Measurements from ENCODE around the gene ASCL1.

DNA sequence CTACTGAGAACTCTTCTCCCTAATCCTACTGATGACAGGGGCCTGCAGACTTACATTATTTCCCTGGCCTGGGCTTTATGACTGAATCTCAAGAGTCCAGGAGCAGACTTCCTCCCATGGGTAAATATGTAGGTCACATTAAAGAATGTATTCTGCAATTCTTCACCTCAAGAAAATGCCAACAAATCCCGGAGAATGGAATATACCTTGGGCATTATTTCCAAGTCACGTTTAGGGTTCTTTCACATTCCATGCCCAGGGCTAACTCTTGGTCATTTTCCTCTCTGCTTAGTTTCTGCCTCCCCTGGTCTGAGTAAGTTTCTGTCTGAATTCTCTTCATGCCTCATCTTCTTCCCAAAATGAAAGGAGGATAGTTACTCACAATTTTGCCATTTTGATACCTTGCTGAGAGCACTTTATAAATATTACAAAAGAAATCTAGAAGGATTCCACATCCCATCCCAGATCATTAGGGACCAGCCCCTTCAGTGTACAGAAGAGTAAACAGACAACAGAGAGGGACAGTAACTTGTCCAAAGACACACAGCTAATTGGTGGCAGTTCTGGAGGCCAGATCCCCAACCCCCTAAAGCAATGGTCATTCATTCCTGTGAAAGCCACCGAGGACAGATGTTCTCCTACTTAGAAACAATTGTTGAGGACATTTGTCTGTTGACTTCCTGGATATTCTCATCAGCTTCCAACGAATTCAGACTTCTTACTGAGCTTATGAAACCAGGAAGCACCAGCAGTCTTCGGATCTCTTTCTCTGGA, 41.0 kb upstream of the ASCL1 start:
- TF ChIP-seq, protein P1, sequence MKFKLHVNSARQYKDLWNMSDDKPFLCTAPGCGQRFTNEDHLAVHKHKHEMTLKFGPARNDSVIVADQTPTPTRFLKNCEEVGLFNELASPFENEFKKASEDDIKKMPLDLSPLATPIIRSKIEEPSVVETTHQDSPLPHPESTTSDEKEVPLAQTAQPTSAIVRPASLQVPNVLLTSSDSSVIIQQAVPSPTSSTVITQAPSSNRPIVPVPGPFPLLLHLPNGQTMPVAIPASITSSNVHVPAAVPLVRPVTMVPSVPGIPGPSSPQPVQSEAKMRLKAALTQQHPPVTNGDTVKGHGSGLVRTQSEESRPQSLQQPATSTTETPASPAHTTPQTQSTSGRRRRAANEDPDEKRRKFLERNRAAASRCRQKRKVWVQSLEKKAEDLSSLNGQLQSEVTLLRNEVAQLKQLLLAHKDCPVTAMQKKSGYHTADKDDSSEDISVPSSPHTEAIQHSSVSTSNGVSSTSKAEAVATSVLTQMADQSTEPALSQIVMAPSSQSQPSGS (CRISPR knock-in tag; IDR thresholded peaks at IDR 0.05), result no peak
- TF ChIP-seq, protein P2, sequence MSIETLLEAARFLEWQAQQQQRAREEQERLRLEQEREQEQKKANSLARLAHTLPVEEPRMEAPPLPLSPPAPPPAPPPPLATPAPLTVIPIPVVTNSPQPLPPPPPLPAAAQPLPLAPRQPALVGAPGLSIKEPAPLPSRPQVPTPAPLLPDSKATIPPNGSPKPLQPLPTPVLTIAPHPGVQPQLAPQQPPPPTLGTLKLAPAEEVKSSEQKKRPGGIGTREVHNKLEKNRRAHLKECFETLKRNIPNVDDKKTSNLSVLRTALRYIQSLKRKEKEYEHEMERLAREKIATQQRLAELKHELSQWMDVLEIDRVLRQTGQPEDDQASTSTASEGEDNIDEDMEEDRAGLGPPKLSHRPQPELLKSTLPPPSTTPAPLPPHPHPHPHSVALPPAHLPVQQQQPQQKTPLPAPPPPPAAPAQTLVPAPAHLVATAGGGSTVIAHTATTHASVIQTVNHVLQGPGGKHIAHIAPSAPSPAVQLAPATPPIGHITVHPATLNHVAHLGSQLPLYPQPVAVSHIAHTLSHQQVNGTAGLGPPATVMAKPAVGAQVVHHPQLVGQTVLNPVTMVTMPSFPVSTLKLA (conservative IDR thresholded peaks at IDR 0.05), result no peak
- TF ChIP-seq YY1 (IDR thresholded peaks at IDR 0.05; ENCODE audit: borderline replicate concordance in 1 of 3, control insufficient read depth in 1 of 3, extremely low read depth in 1 of 3, insufficient read depth in 3 of 3, insufficient read length in 1 of 3, insufficient replicate concordance in 2 of 3, low read depth in 1 of 3, low read length in 2 of 3) (no peak), CBFA2T3 (IDR thresholded peaks at IDR 0.05) (no peak), TRIM28 (IDR thresholded peaks at IDR 0.05) (no peak), SNRNP70 (optimal IDR thresholded peaks at IDR 0.05; ENCODE audit: low read depth, low read length) (no peak), SAP30 (IDR thresholded peaks at IDR 0.05; ENCODE audit: borderline replicate concordance, insufficient read depth, low read depth, low read length, poor library complexity, severe bottlenecking) (no peak), ZNF324 (CRISPR knock-in tag; IDR thresholded peaks at IDR 0.05) (no peak), POLR2A (conservative IDR thresholded peaks at IDR 0.05) (no peak), SIN3A (IDR thresholded peaks at IDR 0.05; ENCODE audit: borderline replicate concordance in 2 of 2, control insufficient read depth in 1 of 2, low read depth in 2 of 2, low read length in 2 of 2) (no peak), EP300 (IDR thresholded peaks at IDR 0.05; ENCODE audit: low read length) (no peak), TGIF2 (CRISPR knock-in tag; IDR thresholded peaks at IDR 0.05) (no peak)
- TF ChIP-seq, protein P3, sequence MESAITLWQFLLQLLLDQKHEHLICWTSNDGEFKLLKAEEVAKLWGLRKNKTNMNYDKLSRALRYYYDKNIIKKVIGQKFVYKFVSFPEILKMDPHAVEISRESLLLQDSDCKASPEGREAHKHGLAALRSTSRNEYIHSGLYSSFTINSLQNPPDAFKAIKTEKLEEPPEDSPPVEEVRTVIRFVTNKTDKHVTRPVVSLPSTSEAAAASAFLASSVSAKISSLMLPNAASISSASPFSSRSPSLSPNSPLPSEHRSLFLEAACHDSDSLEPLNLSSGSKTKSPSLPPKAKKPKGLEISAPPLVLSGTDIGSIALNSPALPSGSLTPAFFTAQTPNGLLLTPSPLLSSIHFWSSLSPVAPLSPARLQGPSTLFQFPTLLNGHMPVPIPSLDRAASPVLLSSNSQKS (CRISPR knock-in tag; IDR thresholded peaks at IDR 0.05), result no peak
